Fibroblast of the aortic adventitia (primary cell): ENCODE measurements around the gene KLHL29. TPM values are rescaled to one million over a fixed set of nuclear protein-coding genes. Genes with fewer than 3 reads are reported as not detected.

Experiments
- DNase-seq: peaks from one replicate; pipeline ENCODE4 v3.0.0-alpha.2; 2010; ENCODE audit warnings: low read depth
- H3K4me3 ChIP-seq: 2 replicates; pipeline ENCODE4 v1.5.1; 2011; ENCODE audit warnings: low read depth, mild to moderate bottlenecking, control low read depth, low read length, moderate library complexity
- CTCF ChIP-seq: IDR thresholded peaks from 2 replicates; pipeline ENCODE4 v1.5.1; 2011; ENCODE audit warnings: mild to moderate bottlenecking, low read length, control low read depth, inconsistent platforms; ENCODE audit not compliant: insufficient read depth
- total RNA-seq: library from RNA; depleted of rRNA; stranded (reverse); fragments of >200 nt; gene quantifications from 2 replicates; pipeline ENCODE4 v1.2.3, GENCODE V29; 2012; ENCODE audit warnings: low replicate concordance

The KLHL29 gene
- total RNA-seq, 1 donor, result 4.7 TPM

- TF ChIP-seq CTCF, result no peak
- no peak for DNase-seq
- no peak overlapping the region for H3K4me3 ChIP-seq
Measured at GRCh38 chr2:23545811-23546210, 160.8 kb downstream of the KLHL29 start.

- no peak for DNase-seq
- no peak overlapping the region for H3K4me3 ChIP-seq
- TF ChIP-seq CTCF, result no peak
Measured at GRCh38 chr2:23546913-23547312, 161.9 kb downstream of the KLHL29 start.

GRCh38 chr2:23547725-23548124, 162.7 kb downstream of the KLHL29 start:
- no peak for DNase-seq

GRCh38 chr2:23548143-23548769, 163.3 kb downstream of the KLHL29 start:
- no peak for DNase-seq
- TF ChIP-seq CTCF, result no peak

More at GRCh38 chr2:23547725-23548124, 162.7 kb downstream of the KLHL29 start:
- no peak overlapping the region for H3K4me3 ChIP-seq
- no peak for TF ChIP-seq CTCF

GRCh38 chr2:23549051-23549450, 164.1 kb downstream of the KLHL29 start:
- no peak for TF ChIP-seq CTCF
- H3K4me3 ChIP-seq, result no peak overlapping the region
- no peak for DNase-seq

More at GRCh38 chr2:23548143-23548769, 163.3 kb downstream of the KLHL29 start:
- no peak overlapping the region for H3K4me3 ChIP-seq

GRCh38 chr2:23549821-23550530, 165.0 kb downstream of the KLHL29 start:
- H3K4me3 ChIP-seq, result no peak overlapping the region
- no peak for TF ChIP-seq CTCF
- no peak for DNase-seq
